NCI-H2227 treated with DMSO at 0.1 percent for 48 hours (cell line): ENCODE measurements around the gene DCAF12.
"Not testable (repeated sequence)": the region's sequence is repeated elsewhere in the genome, so short reads cannot be mapped to it uniquely, and the experiment has no call there.

ENCODE experiments used
- DNase-seq: peaks from one replicate; lab custom pipeline; 2025; lab: John Stamatoyannopoulos, UW

DCAF12 gene

GRCh38 chr9:34126207-34127034 lies at the start of gene DCAF12:
DCAF12 (minus strand) TSS chr9:34126698; CDS start chr9:34126431, 267 bp downstream.
- peak; percentile 84 for DNase-seq

- no peak for DNase-seq
Measured at GRCh38 chr9:34176089-34176488, 49.6 kb upstream of the DCAF12 start.

GRCh38 chr9:34171753-34172535 lies 45.4 kb upstream of the DCAF12 start:
- DNase-seq, result no peak

- no peak for DNase-seq
Measured at GRCh38 chr9:34170237-34170991, 43.9 kb upstream of the DCAF12 start.

GRCh38 chr9:34169125-34169524 lies 42.6 kb upstream of the DCAF12 start:
- DNase-seq, result no peak

- no peak for DNase-seq
Measured at GRCh38 chr9:34163434-34163833, 36.9 kb upstream of the DCAF12 start.

GRCh38 chr9:34158362-34158869 lies 31.9 kb upstream of the DCAF12 start:
- peak; percentile 73 for DNase-seq

GRCh38 chr9:34157898-34158297 lies 31.4 kb upstream of the DCAF12 start:
- no peak for DNase-seq

GRCh38 chr9:34157318-34157717 lies 30.8 kb upstream of the DCAF12 start:
- DNase-seq, result no peak

- no peak for DNase-seq
Measured at GRCh38 chr9:34154057-34154456, 27.6 kb upstream of the DCAF12 start.

GRCh38 chr9:34151398-34151797 lies 24.9 kb upstream of the DCAF12 start:
- DNase-seq, result no peak

GRCh38 chr9:34145165-34145564 lies 18.7 kb upstream of the DCAF12 start:
- peak; percentile 18 for DNase-seq

GRCh38 chr9:34143116-34143515 lies 16.6 kb upstream of the DCAF12 start:
- DNase-seq, result no peak

- DNase-seq, result no peak
Measured at GRCh38 chr9:34140853-34141252, 14.4 kb upstream of the DCAF12 start.

- DNase-seq, result no peak
Measured at GRCh38 chr9:34139477-34140146, 13.1 kb upstream of the DCAF12 start.

- DNase-seq, result not testable (repeated sequence)
Measured at GRCh38 chr9:34138644-34139043, 12.1 kb upstream of the DCAF12 start.

GRCh38 chr9:34134521-34134920 lies 8.0 kb upstream of the DCAF12 start:
- no peak for DNase-seq

GRCh38 chr9:34133436-34133949 lies 7.0 kb upstream of the DCAF12 start:
- DNase-seq, result no peak

- no peak for DNase-seq
Measured at GRCh38 chr9:34131571-34131970, 5.1 kb upstream of the DCAF12 start.

- DNase-seq, result no peak
Measured at GRCh38 chr9:34127035-34127948, 794 bp upstream of the DCAF12 start.
